UCSD-AML1 (cell line): ENCODE data around the gene MYO16.

Experiments used
- DNase-seq: peaks from one replicate; lab custom pipeline; 2025; ENCODE audit not compliant: unreplicated experiment; lab: John Stamatoyannopoulos, UW

Gene MYO16

DNA sequence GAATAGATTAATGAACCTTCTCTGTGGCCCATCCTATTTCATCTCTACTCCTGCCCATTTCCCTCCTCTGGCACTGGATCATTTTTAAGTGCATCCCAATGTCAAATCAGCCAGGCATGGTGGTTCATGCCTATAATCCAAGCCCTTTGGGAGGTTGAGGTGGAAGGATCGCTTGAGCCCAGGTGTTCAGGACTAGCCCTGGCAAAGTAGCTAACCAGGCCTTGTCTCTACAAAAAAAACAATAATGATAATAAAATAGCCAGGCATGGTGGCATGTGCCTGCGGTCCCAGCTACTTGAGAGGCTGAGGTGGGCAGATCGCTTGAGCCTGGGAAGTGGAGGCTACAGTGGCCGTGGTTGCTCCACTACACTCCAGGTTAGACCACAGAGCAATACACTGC lies 517.0 kb downstream of the MYO16 start:
- DNase-seq, result no peak

GRCh38 chr13:109146912-109147647 lies 517.7 kb downstream of the MYO16 start:
- no peak for DNase-seq

- DNase-seq, result no peak
These were observed 518.8 kb downstream of the MYO16 start for GRCh38 chr13:109148243-109148642.

GRCh38 chr13:109150696-109151095 lies 521.3 kb downstream of the MYO16 start:
- no peak for DNase-seq

GRCh38 chr13:109151255-109151654 lies 521.8 kb downstream of the MYO16 start:
- no peak for DNase-seq

GRCh38 chr13:109151696-109152095 lies 522.3 kb downstream of the MYO16 start:
- no peak for DNase-seq

DNA sequence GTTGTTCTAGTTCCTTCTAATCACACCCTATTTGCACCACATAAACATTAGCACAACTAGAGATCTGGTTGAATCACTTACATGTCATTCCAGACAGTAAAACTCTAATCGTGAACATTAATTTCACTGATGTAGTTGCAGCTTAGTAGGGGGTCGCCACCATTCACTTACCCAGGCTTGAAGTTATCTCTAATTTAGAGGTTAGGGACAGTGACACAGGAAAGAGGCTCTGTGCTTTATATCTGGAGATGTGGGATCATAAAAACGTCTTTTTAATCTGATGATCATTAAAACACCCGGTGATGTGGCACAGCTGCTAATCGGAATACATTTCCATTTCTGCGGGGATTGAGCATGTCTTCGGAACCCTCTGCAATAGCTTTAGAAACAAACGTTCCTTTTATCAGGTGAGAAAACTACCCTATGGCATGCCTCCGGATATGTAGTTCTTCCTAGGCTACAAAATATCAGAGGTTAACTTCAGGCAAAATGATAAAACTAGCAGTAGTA lies 523.0 kb downstream of the MYO16 start:
- DNase-seq, result no peak

DNA sequence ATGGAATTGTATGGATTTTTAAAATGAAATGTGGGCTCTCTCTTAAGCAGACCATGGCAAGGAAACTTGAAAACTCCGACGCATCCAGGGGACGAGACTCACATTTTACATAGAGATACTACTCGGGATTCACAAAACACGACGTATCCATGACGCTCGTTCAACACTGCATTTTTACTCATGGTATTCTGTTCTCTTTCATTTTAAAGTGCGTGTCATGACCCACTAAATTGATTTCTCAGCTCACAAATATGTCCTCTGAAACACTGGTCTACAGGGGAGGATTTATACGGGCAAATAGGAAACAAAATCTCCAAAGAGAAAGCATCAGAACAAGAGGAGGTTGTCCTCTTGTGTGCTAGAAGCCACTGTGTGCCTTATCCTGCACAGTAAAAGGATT lies 523.5 kb downstream of the MYO16 start:
- DNase-seq, result no peak

DNA sequence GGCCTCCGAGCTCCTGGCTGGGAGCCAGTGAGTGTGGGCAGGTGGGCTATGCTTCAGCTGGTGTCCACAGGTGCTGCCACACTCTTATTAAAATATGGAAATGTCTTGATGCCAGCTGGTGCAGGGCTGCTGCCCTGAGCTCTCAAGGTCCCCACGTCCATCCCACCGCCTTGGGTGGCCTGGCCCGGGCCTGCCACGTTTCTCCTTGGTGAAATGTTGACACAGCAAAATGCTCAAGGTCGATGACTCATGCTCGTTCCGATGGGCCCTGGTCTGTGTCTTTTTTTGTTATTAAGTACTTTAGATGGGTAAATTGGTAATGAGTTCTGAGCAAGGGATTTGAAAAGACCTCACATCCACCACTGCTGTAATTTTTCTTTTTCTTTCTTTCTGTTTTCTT lies 524.7 kb downstream of the MYO16 start:
- DNase-seq, result no peak

GRCh38 chr13:109154546-109154945 lies 525.1 kb downstream of the MYO16 start:
- DNase-seq, result no peak

- DNase-seq, result no peak
These were observed 525.8 kb downstream of the MYO16 start for GRCh38 chr13:109154966-109155761.

GRCh38 chr13:109156181-109156935 lies 526.9 kb downstream of the MYO16 start:
- no peak for DNase-seq

DNA sequence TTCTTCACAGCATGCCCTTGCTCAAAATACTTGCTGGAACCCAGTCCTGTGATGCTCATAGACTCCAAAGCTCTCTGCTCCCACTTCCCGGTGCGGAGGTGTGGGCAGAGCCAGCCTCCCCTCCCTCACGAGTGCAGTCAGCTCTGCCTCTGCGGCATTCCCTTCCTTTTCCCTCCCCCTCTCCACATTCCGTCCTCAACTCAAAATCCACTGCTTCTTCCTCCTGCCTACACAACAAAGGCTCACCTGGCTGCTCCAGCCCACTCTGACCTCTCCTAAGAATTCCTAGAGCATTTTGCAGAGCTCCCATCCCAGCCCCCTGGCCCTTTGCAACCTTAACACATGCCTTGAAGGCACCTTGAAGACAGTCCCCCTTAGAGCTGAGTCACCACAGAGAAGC lies 527.9 kb downstream of the MYO16 start:
- DNase-seq, result no peak

GRCh38 chr13:109158383-109158782 lies 529.0 kb downstream of the MYO16 start:
- DNase-seq, result no peak

DNA sequence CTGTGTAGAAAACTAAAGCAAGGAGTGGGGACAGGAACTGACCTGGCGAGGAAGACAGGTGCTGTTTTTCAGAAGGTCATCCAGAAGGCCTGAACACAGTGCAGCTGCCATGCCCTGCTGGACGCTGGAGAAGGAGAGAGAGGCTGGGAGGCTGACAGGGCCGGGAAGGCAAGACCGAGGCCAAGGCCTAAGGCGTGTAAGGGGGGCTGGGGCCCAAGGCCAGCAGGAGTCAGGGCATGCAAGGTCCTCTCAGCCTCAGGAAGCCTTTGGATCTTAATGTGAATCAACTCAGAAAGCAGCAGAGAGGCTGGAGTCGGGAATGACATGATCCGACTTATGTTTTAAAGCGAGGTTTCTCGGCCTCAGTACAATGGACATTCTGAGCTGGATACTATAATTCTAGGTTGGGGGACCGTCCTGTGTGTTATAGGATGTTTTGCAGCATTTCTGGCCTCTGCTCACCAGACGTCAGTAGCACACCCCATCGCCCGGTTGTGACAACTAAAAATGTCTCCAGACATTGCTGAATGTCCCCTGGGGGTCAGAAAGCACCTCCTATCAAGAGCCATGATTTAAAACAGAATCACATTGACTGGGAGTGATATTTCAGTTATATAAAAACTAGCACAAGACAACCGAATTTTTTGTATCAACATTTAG lies 530.4 kb downstream of the MYO16 start:
- DNase-seq, result no peak

- no peak for DNase-seq
These were observed 530.9 kb downstream of the MYO16 start for GRCh38 chr13:109160357-109160756.

GRCh38 chr13:109160887-109161669 lies 531.7 kb downstream of the MYO16 start:
- DNase-seq, result no peak

DNA sequence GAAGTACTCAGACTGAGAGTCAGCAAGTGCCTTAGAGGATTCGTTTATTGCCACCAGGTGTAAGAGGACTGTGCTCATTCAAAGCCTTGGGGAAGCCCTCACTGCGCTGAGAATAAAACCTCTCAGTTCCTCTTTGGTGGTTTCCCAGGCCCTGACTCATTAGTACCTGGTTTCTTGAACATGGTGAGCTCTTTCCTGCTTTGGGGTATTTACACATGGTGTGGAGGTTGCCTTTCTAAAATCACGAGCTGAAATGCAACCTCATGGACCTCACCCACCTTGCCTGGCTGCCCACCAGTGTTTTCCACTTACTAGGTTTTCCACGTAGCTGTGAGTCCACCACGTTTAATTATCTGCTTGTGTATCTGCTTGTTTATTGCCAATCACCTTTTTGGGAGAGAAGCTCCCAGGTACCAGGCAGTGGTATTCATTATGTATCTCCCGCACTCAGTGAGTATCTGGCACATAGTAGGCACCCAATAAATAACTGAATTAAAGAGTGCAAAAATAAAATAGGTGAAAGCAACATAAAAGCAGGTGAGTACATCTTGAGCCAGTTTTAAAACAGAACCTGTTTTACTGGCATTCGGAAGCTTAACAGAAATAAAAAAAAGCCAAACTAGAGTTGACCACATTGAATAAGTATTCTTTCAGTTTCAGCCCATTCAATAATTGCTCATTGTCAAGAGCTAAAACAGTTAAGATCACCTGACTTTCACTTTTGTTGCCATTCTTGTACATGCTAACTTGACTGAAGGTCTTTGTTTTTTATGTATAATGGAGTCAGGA lies 533.0 kb downstream of the MYO16 start:
- peak; percentile 13 for DNase-seq

- no peak for DNase-seq
These were observed 533.6 kb downstream of the MYO16 start for GRCh38 chr13:109163037-109163379.
